Psoas muscle (tissue), 8 donors: ENCODE results near the gene JAKMIP1. TPM values are rescaled to one million over a fixed set of nuclear protein-coding genes. Genes with fewer than 3 reads are reported as not detected.

Source experiments
- ATAC-seq, 4 donors: fragments of 200-7000 bp; cut with Tn5 transposase; one replicate each; pipeline ENCODE4 v1.9.1; 2020; ENCODE audit warnings: moderate library complexity in 3 of 4, mild to moderate bottlenecking in 2 of 4
- DNase-seq, 2 donors: peaks; one replicate each; pipeline ENCODE4 v3.0.0-alpha.2; 2020
- H3K27ac ChIP-seq: fragments of 200-600 bp; one replicate; pipeline ENCODE4 v1.8.0; 2022
- H3K27me3 ChIP-seq, 3 donors: fragments of 200-600 bp in 1 of 3; one replicate each; pipeline versions ENCODE4 v1.6.1 to v1.8.0; 2013 to 2022; ENCODE audit warnings: low read length in 2 of 3, mild to moderate bottlenecking in 2 of 3, moderate library complexity in 1 of 3; ENCODE audit not compliant: insufficient read depth in 3 of 3
- H3K36me3 ChIP-seq, 2 donors: fragments of 200-600 bp in 1 of 2; one replicate each; pipeline versions ENCODE4 v1.6.1 to v1.8.0; 2013 to 2022; ENCODE audit warnings: low read depth in 1 of 2, mild to moderate bottlenecking in 1 of 2, moderate library complexity in 1 of 2; ENCODE audit not compliant: insufficient read depth in 1 of 2
- H3K4me1 ChIP-seq: fragments of 200-600 bp; one replicate; pipeline ENCODE4 v1.8.0; 2022
- H3K4me3 ChIP-seq: fragments of 200-600 bp; one replicate; pipeline ENCODE4 v1.8.0; 2022; ENCODE audit warnings: mild to moderate bottlenecking
- H3K9me3 ChIP-seq: fragments of 200-600 bp; one replicate; pipeline ENCODE4 v1.8.0; 2022
- CTCF ChIP-seq: fragments of 200-600 bp; IDR thresholded peaks from one replicate; pipeline ENCODE4 v1.8.0; 2022; ENCODE audit warnings: antibody characterized with exemption
- WGBS, 3 donors: extraction: QIAGEN DNeasy Blood & Tissue Kit; methylation state at CpG; one replicate each; pipeline versions ENCODE4 v1.1.6 to v1.1.7; 2013; 5-methylcytosine and 5-hydroxymethylcytosine counted together
- intact Hi-C, 2 donors: fragments of 100-400 bp; cut with DNase I; formaldehyde crosslinking; loops; one replicate each; pipeline versions ENCODE4 v1.11.0 to v1.14.2; 2022
- polyA plus RNA-seq, 3 donors: library from polyadenylated mRNA; stranded (reverse); fragments of 200-250 nt; gene quantifications; one replicate each; pipeline ENCODE4 v1.2.3, GENCODE V29; 2013
- total RNA-seq, 4 donors: library from RNA; stranded (reverse); fragmentation: NEBNext Ultra II Directional in 2 of 4; extraction: Animal tissue kit (Norgen Biotek cat#: 25700) in 2 of 4; gene quantifications; one replicate each; pipeline versions ENCODE4 v1.2.1 to v1.2.4, GENCODE V29; 2021 to 2023
- donor health status: healthy with polysubstance abuse.
- donor health status: DM: no; HTN: no; CAD: no; lungs with moderate emphysema.
- donor health status: Bipolar disorder and iron deficiency.
- donor health status: healthy.
- donor health status: DM: yes; HTN: yes; CAD: no.
- donor health status: DM: no; HTN: no; CAD: no.
- donor health status: DM: no; HTN: no; CAD: no.
- donor health status: DM: yes; HTN: yes; CAD: no.

Gene JAKMIP1
- total and polyA plus RNA-seq, 7 donors, result 0.04 TPM; not detected in 6

- H3K27me3 ChIP-seq, result peaks cover 0 to 19% (median 3%) of the 10 kb centered on the region in 3 donors
- ATAC-seq, result no peak
Observed at GRCh38 chr4:6190486-6190885, 9.9 kb downstream of the JAKMIP1 start.

DNA sequence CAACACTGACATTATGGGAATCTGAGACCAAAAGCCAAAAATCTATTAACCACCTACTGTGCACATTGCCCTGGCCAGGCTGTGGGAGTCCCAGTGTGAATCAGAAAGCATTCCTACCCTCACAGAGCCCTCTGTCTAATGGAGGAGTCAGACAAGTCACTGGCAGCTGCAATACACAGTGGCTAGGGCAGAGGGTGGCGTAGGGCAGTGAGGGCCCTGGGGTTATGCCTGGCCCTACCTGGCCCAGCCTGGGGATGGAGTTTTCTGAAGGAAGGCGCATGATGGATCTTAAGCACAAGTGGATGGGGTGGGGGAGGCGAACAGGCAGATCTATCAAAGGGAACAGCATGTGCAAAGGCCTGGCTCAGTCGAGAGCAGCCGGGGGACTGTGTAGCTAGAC, 10.8 kb downstream of the JAKMIP1 start:
- no peaks in the 10 kb centered on the region for H3K36me3 ChIP-seq
- H3K4me1 ChIP-seq, result no peaks in the 10 kb centered on the region
- no peak overlapping the region for H3K4me3 ChIP-seq
- peaks cover 18% of the 10 kb centered on the region for H3K9me3 ChIP-seq
- no peak overlapping the region for H3K27ac ChIP-seq
- DNase-seq, result no peak
- TF ChIP-seq CTCF, result no peak
- 77 to 81% (median 80%) methylated on average over 5 of the region's 5 CpGs for WGBS, 3 donors
- peaks cover 0 to 9% (median 0%) of the 10 kb centered on the region in 3 donors for H3K27me3 ChIP-seq
- ATAC-seq, result no peak
- intact Hi-C loops, result no loop called here

More at GRCh38 chr4:6190486-6190885, 9.9 kb downstream of the JAKMIP1 start:
- intact Hi-C loops, result no loop called here
- H3K27ac ChIP-seq, result no peak overlapping the region
- 79 to 84% (median 82%) methylated on average over 8 of the region's 8 CpGs for WGBS, 3 donors
- DNase-seq, result no peak
- H3K4me3 ChIP-seq, result no peak overlapping the region
- H3K4me1 ChIP-seq, result no peaks in the 10 kb centered on the region
- peaks cover 18% of the 10 kb centered on the region for H3K9me3 ChIP-seq
- no peaks in the 10 kb centered on the region for H3K36me3 ChIP-seq
- no peak for TF ChIP-seq CTCF

- intact Hi-C loops, result no loop called here
- 52 to 58% (median 54%) methylated on average over 8 of the region's 8 CpGs for WGBS, 3 donors
- Histone ChIP-seq H3K4me3 (no peak overlapping the region), H3K27ac (no peak overlapping the region), H3K27me3 (peaks cover 0 to 8% (median 0%) of the 10 kb centered on the region in 3 donors), H3K4me1 (no peaks in the 10 kb centered on the region), H3K9me3 (peaks cover 18% of the 10 kb centered on the region), H3K36me3 (no peaks in the 10 kb centered on the region)
- ATAC-seq (no peak), DNase-seq (no peak)
- TF ChIP-seq CTCF, result no peak
Observed at GRCh38 chr4:6188687-6189305, 11.6 kb downstream of the JAKMIP1 start.

GRCh38 chr4:6184169-6184568, 16.2 kb downstream of the JAKMIP1 start:
- WGBS, 3 donors, result 69 to 75% (median 69%) methylated on average over 5 of the region's 5 CpGs
- Histone ChIP-seq H3K4me1 (no peaks in the 10 kb centered on the region), H3K4me3 (no peak overlapping the region), H3K27ac (no peak overlapping the region), H3K27me3 (no peaks in the 10 kb centered on the region), H3K9me3 (peaks cover 23% of the 10 kb centered on the region), H3K36me3 (no peaks in the 10 kb centered on the region)
- no peak for TF ChIP-seq CTCF
- no peak for ATAC-seq
- intact Hi-C loops, result no loop called here
- no peak for DNase-seq

GRCh38 chr4:6183740-6184139, 16.6 kb downstream of the JAKMIP1 start:
- 47 to 63% (median 60%) methylated on average over 4 of the region's 4 CpGs for WGBS, 3 donors
- Histone ChIP-seq H3K9me3 (peaks cover 23% of the 10 kb centered on the region), H3K4me3 (no peak overlapping the region), H3K36me3 (no peaks in the 10 kb centered on the region), H3K27ac (no peak overlapping the region), H3K27me3 (no peaks in the 10 kb centered on the region), H3K4me1 (no peaks in the 10 kb centered on the region)
- ATAC-seq, result no peak
- TF ChIP-seq CTCF, result no peak
- no peak for DNase-seq
- intact Hi-C loops, result no loop called here
